CD14-positive monocyte (primary cell): ENCODE measurements around the gene RABAC1. TPM values are rescaled to one million over a fixed set of nuclear protein-coding genes. Genes with fewer than 3 reads are reported as not detected.

Experiments used
- DNase-seq, 3 donors: peaks; one replicate each; pipeline ENCODE4 v3.0.0-alpha.2; 2011 to 2022
- H2AFZ ChIP-seq: 2 replicates; pipeline ENCODE4 v1.6.0; 2012; ENCODE audit warnings: mild to moderate bottlenecking, low read depth, low read length, inconsistent platforms; ENCODE audit not compliant: insufficient read depth, poor library complexity, severe bottlenecking
- H3K27ac ChIP-seq, 2 donors: 1 replicate in 1 of 2; 2 replicates in 1 of 2; pipeline ENCODE4 v1.5.1; 2012 to 2013; ENCODE audit warnings: low read length in 2 of 2, control low read depth in 1 of 2, inconsistent platforms in 1 of 2, low read depth in 1 of 2, mild to moderate bottlenecking in 1 of 2
- H3K27me3 ChIP-seq, 2 donors: one replicate each; pipeline versions ENCODE4 v1.6.0 to v1.6.1; 2011 to 2013; ENCODE audit warnings: low read length in 2 of 2; ENCODE audit not compliant: control insufficient read depth in 2 of 2, insufficient read depth in 2 of 2
- H3K36me3 ChIP-seq, 2 donors: replicated peaks in 1 of 2; 1 replicate in 1 of 2; 2 replicates in 1 of 2; pipeline versions ENCODE4 v1.5.1 to v1.6.1; 2012 to 2013; ENCODE audit warnings: low read length in 2 of 2, control low read depth in 1 of 2, inconsistent platforms in 1 of 2, mild to moderate bottlenecking in 1 of 2; ENCODE audit not compliant: insufficient read depth in 2 of 2, control insufficient read depth in 1 of 2
- H3K4me1 ChIP-seq, 2 donors: 1 replicate in 1 of 2; 2 replicates in 1 of 2; pipeline versions ENCODE4 v1.5.1 to v1.6.1; 2012 to 2013; ENCODE audit warnings: low read length in 2 of 2, control low read depth in 1 of 2, inconsistent platforms in 1 of 2, mild to moderate bottlenecking in 1 of 2, moderate library complexity in 1 of 2; ENCODE audit not compliant: insufficient read depth in 2 of 2, control insufficient read depth in 1 of 2
- H3K4me2 ChIP-seq: replicated peaks from 2 replicates; pipeline ENCODE3; 2012; ENCODE audit warnings: low read length, moderate library complexity, mild to moderate bottlenecking; ENCODE audit not compliant: poor library complexity, severe bottlenecking; ENCODE audit errors: extremely low read depth
- H3K4me3 ChIP-seq, 3 experiments: fragments of 200-600 bp in 1 of 3; sonication (generic) in 1 of 3; replicated peaks in 1 of 3; 1 replicate in 2 of 3; 2 replicates in 1 of 3; pipeline ENCODE4 v1.5.1; 2011 to 2013; ENCODE audit warnings: low read length in 3 of 3, mild to moderate bottlenecking in 3 of 3, control low read depth in 2 of 3, low read depth in 2 of 3, inconsistent platforms in 1 of 3, moderate library complexity in 1 of 3
- H3K79me2 ChIP-seq: 2 replicates; pipeline ENCODE4 v1.6.0; 2012; ENCODE audit warnings: mild to moderate bottlenecking, control low read depth, inconsistent platforms, low read length, moderate library complexity; ENCODE audit not compliant: insufficient read depth
- H3K9ac ChIP-seq: 2 replicates; pipeline ENCODE4 v1.6.0; 2017; ENCODE audit warnings: low read length, mild to moderate bottlenecking; ENCODE audit not compliant: insufficient read depth, poor library complexity, severe bottlenecking
- H3K9me3 ChIP-seq, 2 donors: replicated peaks in 1 of 2; 1 replicate in 1 of 2; 2 replicates in 1 of 2; pipeline versions ENCODE4 v1.5.1 to v1.6.1; 2012 to 2013; ENCODE audit warnings: low read length in 2 of 2, control low read depth in 1 of 2; ENCODE audit not compliant: control insufficient read depth in 1 of 2, insufficient read depth in 1 of 2
- H4K20me1 ChIP-seq: 2 replicates; pipeline ENCODE4 v1.6.0; 2012; ENCODE audit warnings: mild to moderate bottlenecking, low read length, control low read depth, moderate library complexity; ENCODE audit not compliant: insufficient read depth
- H3K27ac Mint-ChIP-seq, 7 donors: one replicate each; pipeline ENCODE4 v1.8.0; 2020; ENCODE audit warnings: mild to moderate bottlenecking in 7 of 7, mixed read lengths in 7 of 7, moderate library complexity in 6 of 7, inconsistent platforms in 2 of 7
- H3K27me3 Mint-ChIP-seq, 3 donors: one replicate each; pipeline ENCODE4 v1.8.0; 2021 to 2022; ENCODE audit warnings: low read depth in 3 of 3, mild to moderate bottlenecking in 3 of 3, mixed read lengths in 3 of 3, moderate library complexity in 3 of 3, inconsistent platforms in 1 of 3
- H3K36me3 Mint-ChIP-seq, 2 donors: one replicate each; pipeline ENCODE4 v1.8.0; 2020; ENCODE audit warnings: mixed read lengths in 2 of 2, inconsistent platforms in 1 of 2, mild to moderate bottlenecking in 1 of 2
- H3K4me1 Mint-ChIP-seq: one replicate; pipeline ENCODE4 v1.8.0; 2020; ENCODE audit warnings: mild to moderate bottlenecking, mixed read lengths
- H3K4me3 Mint-ChIP-seq, 2 donors: one replicate each; pipeline ENCODE4 v1.8.0; 2020; ENCODE audit warnings: mild to moderate bottlenecking in 2 of 2, mixed read lengths in 2 of 2, moderate library complexity in 1 of 2
- H3K9me3 Mint-ChIP-seq, 7 donors: one replicate each; pipeline ENCODE4 v1.8.0; 2020 to 2022; ENCODE audit warnings: mixed read lengths in 7 of 7, mild to moderate bottlenecking in 6 of 7, moderate library complexity in 6 of 7, inconsistent platforms in 2 of 7
- CTCF ChIP-seq: fragments of 200-600 bp; IDR thresholded peaks from one replicate; pipeline ENCODE4 v1.8.0; 2022; ENCODE audit warnings: antibody characterized with exemption, mild to moderate bottlenecking
- WGBS: methylation state at CpG from one replicate; pipeline ENCODE4 v1.1.5; 2013; ENCODE audit warnings: missing lambda C conversion rate; ENCODE audit not compliant: insufficient coverage; 5-methylcytosine and 5-hydroxymethylcytosine counted together
- intact Hi-C, 2 donors: fragments of 100-400 bp; cut with micrococcal nuclease; formaldehyde crosslinking; loops; one replicate each; pipeline versions ENCODE4 v1.15.0 to v1.15.1; 2023
- polyA plus RNA-seq, 3 donors: library from polyadenylated mRNA; depleted of rRNA in 1 of 3; unstranded in 2 of 3; stranded (reverse) in 1 of 3; fragments of 300-500 nt in 2 of 3; fragments of >200 nt in 1 of 3; fragmentation: Illumina TruSeq in 2 of 3; gene quantifications; 1 replicate in 2 of 3; 2 replicates in 1 of 3; pipeline ENCODE4 v1.2.3, GENCODE V29; 2012 to 2021

The RABAC1 gene
- polyA plus RNA-seq, 3 donors: 126 to 234 (median 202) TPM

GRCh38 chr19:41997121-41997850 lies 38.2 kb upstream of the RABAC1 start:
- H3K4me3 ChIP-seq: no peak overlapping the region
- intact Hi-C loops: no loop called here
- no peaks in the 10 kb centered on the region for H4K20me1 ChIP-seq
- H3K4me3 Mint-ChIP-seq: peak overlapping the region in 1 of 2 donors; percentile 81
- H3K36me3 ChIP-seq: no peaks in the 10 kb centered on the region
- WGBS: 2% methylated on average over 28 of the region's 35 CpGs
- H3K27me3 ChIP-seq: peaks cover 33 to 74% of the 10 kb centered on the region in 2 donors
- peaks cover 0 to 12% of the 10 kb centered on the region in 2 donors for H3K9me3 ChIP-seq
- no peaks in the 10 kb centered on the region for H3K79me2 ChIP-seq
- H3K27me3 Mint-ChIP-seq: peaks cover 71 to 78% (median 75%) of the 10 kb centered on the region in 3 donors
- H3K4me1 ChIP-seq: peaks cover 9 to 22% of the 10 kb centered on the region in 2 donors
- peaks cover 0 to 14% (median 3%) of the 10 kb centered on the region in 7 donors for H3K9me3 Mint-ChIP-seq
- no peak overlapping the region for H3K27ac Mint-ChIP-seq
- H3K4me2 ChIP-seq: no peak overlapping the region
- no peak overlapping the region for H3K9ac ChIP-seq
- H3K4me1 Mint-ChIP-seq: peaks cover 15% of the 10 kb centered on the region
- peak in 1 of 3 donors; percentile 16 for DNase-seq
- no peak overlapping the region for H3K27ac ChIP-seq
- TF ChIP-seq CTCF: no peak
- H3K36me3 Mint-ChIP-seq: peaks cover 0 to 9% of the 10 kb centered on the region in 2 donors
- no peak overlapping the region for H2AFZ ChIP-seq

- no peaks in the 10 kb centered on the region for H4K20me1 ChIP-seq
Observed at GRCh38 chr19:41995959-41996797, 37.1 kb upstream of the RABAC1 start.

More at GRCh38 chr19:41995959-41996797, 37.1 kb upstream of the RABAC1 start:
- Mint-ChIP-seq H3K27me3 (peaks cover 67 to 80% (median 68%) of the 10 kb centered on the region in 3 donors), H3K27ac (no peak overlapping the region), H3K9me3 (peaks cover 0 to 14% (median 3%) of the 10 kb centered on the region in 7 donors), H3K4me1 (peaks cover 15% of the 10 kb centered on the region), H3K36me3 (peaks cover 0 to 9% of the 10 kb centered on the region in 2 donors), H3K4me3 (peak overlapping the region in 1 of 2 donors; percentile 75)
- 59% methylated on average over 6 of the region's 12 CpGs for WGBS
- no peak for DNase-seq
- no peaks in the 10 kb centered on the region for H3K36me3 ChIP-seq
- no peak for TF ChIP-seq CTCF
- peaks cover 9 to 22% of the 10 kb centered on the region in 2 donors for H3K4me1 ChIP-seq
- no peak overlapping the region for H3K4me2 ChIP-seq
- no peak overlapping the region for H3K9ac ChIP-seq
- no peak overlapping the region for H2AFZ ChIP-seq
- H3K4me3 ChIP-seq: no peak overlapping the region
- H3K27me3 ChIP-seq: peaks cover 33 to 74% of the 10 kb centered on the region in 2 donors
- intact Hi-C loops: no loop called here
- no peak overlapping the region for H3K27ac ChIP-seq
- H3K9me3 ChIP-seq: peaks cover 0 to 12% of the 10 kb centered on the region in 2 donors
- no peaks in the 10 kb centered on the region for H3K79me2 ChIP-seq
